HCT116 (cell line): ENCODE measurements around the gene GAB2. TPM values are rescaled to one million over a fixed set of nuclear protein-coding genes. Genes with fewer than 3 reads are reported as not detected.

Experiments
- ATAC-seq: fragments of 200-7000 bp; cut with Tn5 transposase; 2 replicates; pipeline ENCODE4 v1.9.1; 2020; ENCODE audit warnings: mild to moderate bottlenecking, moderate library complexity
- BruUV-seq: library from RNA; stranded (reverse); fragments of 400-500 nt; replicated peaks from 2 replicates; lab custom pipeline; 2021; lab: Mats Ljungman, UMichigan
- CTCF ChIA-PET: fragments of 300-600 bp; sonication (Branson Sonifier 250); formaldehyde crosslinking; loops from one replicate; lab custom pipeline; 2021; ENCODE audit warnings: antibody characterized with exemption; lab: Charles Lee
- POLR2A ChIA-PET: fragments of 300-600, 350-600 bp; sonication (Branson Sonifier 250); formaldehyde crosslinking; loops from one replicate; lab custom pipeline; 2021; ENCODE audit warnings: antibody characterized with exemption; lab: Charles Lee
- RAD21 ChIA-PET, 2 experiments: fragments of 300-600 bp; sonication (Branson Sonifier 250); formaldehyde crosslinking; loops; one replicate each; lab custom pipeline; 2023; ENCODE audit warnings: low total read pairs in 2 of 2; ENCODE audit not compliant: uncharacterized antibody in 2 of 2, unreplicated experiment in 2 of 2, low non-redundant PET in 1 of 2; lab: Charles Lee
- DNase-seq: peaks from one replicate; pipeline ENCODE4 v3.0.0-alpha.2; 2010; ENCODE audit warnings: low read depth, low spot score
- H2AFZ ChIP-seq: fragments of 200-600 bp; shearing (Covaris generic), sonication (generic); 2 replicates; pipeline ENCODE4 v1.6.1; 2017; ENCODE audit warnings: low read depth, mixed run types, mixed read lengths, antibody characterized with exemption, low read length; ENCODE audit not compliant: poor library complexity, severe bottlenecking
- H3K27ac ChIP-seq: 2 replicates; pipeline ENCODE4 v1.5.1; 2012; ENCODE audit warnings: low read depth, low read length
- H3K27me3 ChIP-seq: fragments of 200-600 bp; sonication (generic); 2 replicates; pipeline ENCODE4 v1.6.1; 2016; ENCODE audit warnings: mixed run types, low read length, mixed read lengths; ENCODE audit not compliant: insufficient read depth
- H3K36me3 ChIP-seq, 2 experiments: fragments of 200-500 bp in 1 of 2; fragments of 200-600 bp in 1 of 2; sonication (Bioruptor generic) in 1 of 2; sonication (generic) in 1 of 2; 2 replicates each; pipeline versions ENCODE4 v1.5.1 to v1.6.1; 2014 to 2016; ENCODE audit warnings: low read length in 2 of 2, inconsistent platforms in 1 of 2, mixed read lengths in 1 of 2, mixed run types in 1 of 2; ENCODE audit not compliant: insufficient read depth in 2 of 2, control insufficient read depth in 1 of 2
- H3K4me1 ChIP-seq, 2 experiments: fragments of 200-600 bp in 1 of 2; sonication (generic) in 1 of 2; 2 replicates each; pipeline versions ENCODE4 v1.5.1 to v1.6.1; 2012 to 2017; ENCODE audit warnings: low read length in 2 of 2, inconsistent platforms in 1 of 2, mild to moderate bottlenecking in 1 of 2, mixed read lengths in 1 of 2, mixed run types in 1 of 2, moderate library complexity in 1 of 2; ENCODE audit not compliant: insufficient read depth in 2 of 2, control insufficient read depth in 1 of 2
- H3K4me2 ChIP-seq: fragments of 200-600 bp; sonication (generic); 2 replicates; pipeline ENCODE4 v1.6.1; 2017; ENCODE audit warnings: mixed run types, low read length, mixed read lengths
- H3K4me3 ChIP-seq, 2 experiments: fragments of 200-600 bp in 1 of 2; sonication (generic) in 1 of 2; replicated peaks in 1 of 2; 2 replicates each; pipeline ENCODE4 v1.5.1; 2011 to 2016; ENCODE audit warnings: low read length in 2 of 2, control low read depth in 1 of 2, low read depth in 1 of 2, mild to moderate bottlenecking in 1 of 2, mixed read lengths in 1 of 2, mixed run types in 1 of 2
- H3K79me2 ChIP-seq: fragments of 200-600 bp; sonication (generic); 2 replicates; pipeline ENCODE4 v1.6.1; 2017; ENCODE audit warnings: mild to moderate bottlenecking, mixed run types, low read length, moderate library complexity, mixed read lengths; ENCODE audit not compliant: insufficient read depth
- H3K9ac ChIP-seq: fragments of 200-600 bp; sonication (generic); 2 replicates; pipeline ENCODE4 v1.6.1; 2016; ENCODE audit warnings: low read length, mixed read lengths
- H3K9me2 ChIP-seq: fragments of 200-600 bp; sonication (generic), shearing (Covaris generic); 2 replicates; pipeline ENCODE4 v1.6.1; 2017; ENCODE audit warnings: mixed run types, mild to moderate bottlenecking, moderate library complexity; ENCODE audit not compliant: insufficient read depth
- H3K9me3 ChIP-seq, 2 experiments: fragments of 200-500 bp in 1 of 2; fragments of 200-600 bp in 1 of 2; sonication (Bioruptor generic) in 1 of 2; sonication (generic) in 1 of 2; 2 replicates each; pipeline ENCODE4 v1.6.1; 2014 to 2017; ENCODE audit warnings: low read length in 2 of 2, mixed read lengths in 2 of 2, inconsistent platforms in 1 of 2, low read depth in 1 of 2, mild to moderate bottlenecking in 1 of 2, mixed run types in 1 of 2, moderate library complexity in 1 of 2; ENCODE audit not compliant: control insufficient read depth in 1 of 2, insufficient read depth in 1 of 2
- H4K20me1 ChIP-seq: fragments of 200-600 bp; sonication (generic), shearing (Covaris generic); 2 replicates; pipeline ENCODE4 v1.6.1; 2017; ENCODE audit warnings: mixed run types, mild to moderate bottlenecking, moderate library complexity; ENCODE audit not compliant: insufficient read depth
- CEBPB ChIP-seq: IDR thresholded peaks from 2 replicates; pipeline ENCODE4 v1.6.1; 2012; ENCODE audit warnings: low read depth
- EZH2phosphoT487 ChIP-seq: fragments of 200-600 bp; IDR thresholded peaks from 2 replicates; pipeline ENCODE4 v1.6.1; 2018; ENCODE audit warnings: antibody characterized with exemption, borderline replicate concordance
- REST ChIP-seq: IDR thresholded peaks from 2 replicates; pipeline ENCODE4 v1.6.1; 2012; ENCODE audit warnings: low read depth
- SRF ChIP-seq: IDR thresholded peaks from 2 replicates; pipeline ENCODE4 v1.6.1; 2012; ENCODE audit warnings: low read depth
- TCF7L2 ChIP-seq: IDR thresholded peaks from 2 replicates; pipeline ENCODE4 v1.7.0; 2011; ENCODE audit warnings: borderline replicate concordance, inconsistent platforms; ENCODE audit not compliant: insufficient read depth, insufficient read length; ENCODE audit errors: extremely low read depth
- intact Hi-C: fragments of 100-400 bp; cut with micrococcal nuclease; formaldehyde crosslinking; loops from 2 replicates; pipeline ENCODE4 v1.10.0; 2022
- total RNA-seq: library from RNA; stranded (reverse); gene quantifications from one replicate; pipeline ENCODE4 v1.2.1, GENCODE V29; 2021; ENCODE audit not compliant: unreplicated experiment
- TF ChIP-seq, protein P1 (sequence below): IDR thresholded peaks from 2 replicates; pipeline ENCODE4 v1.6.1; 2012
- TF ChIP-seq, protein P2 (sequence below), 3 experiments: fragments of 200-600 bp in 1 of 3; sonication (generic) in 1 of 3; IDR thresholded peaks in 2 of 3; conservative IDR thresholded peaks in 1 of 3; 2 replicates each; pipeline ENCODE4 v1.5.1; 2012 to 2017; ENCODE audit warnings: low read depth in 2 of 3, low read length in 2 of 3, antibody characterized with exemption in 1 of 3, borderline replicate concordance in 1 of 3, control low read depth in 1 of 3, mild to moderate bottlenecking in 1 of 3, mixed read lengths in 1 of 3, mixed run types in 1 of 3, moderate library complexity in 1 of 3; ENCODE audit not compliant: insufficient read depth in 1 of 3
- TF ChIP-seq, protein P3 (sequence below): IDR thresholded peaks from 2 replicates; pipeline ENCODE4 v1.6.1; 2011; ENCODE audit warnings: mild to moderate bottlenecking, low read length, moderate library complexity; ENCODE audit not compliant: insufficient replicate concordance; ENCODE audit errors: extremely low read depth

Gene GAB2
- total RNA-seq, 1 experiment from 2014 or later, result 1.9 TPM

GRCh38 chr11:78423241-78423640 lies 5.6 kb upstream of the GAB2 start:
- Histone ChIP-seq H3K27ac (no peak overlapping the region), H3K79me2 (no peaks in the 10 kb centered on the region), H3K9me3 (no peaks in the 10 kb centered on the region), H3K9me2 (no peaks in the 10 kb centered on the region), H3K4me2 (no peak overlapping the region), H3K36me3 (no peaks in the 10 kb centered on the region), H3K9ac (no peak overlapping the region), H3K27me3 (no peaks in the 10 kb centered on the region), H3K4me3 (no peak overlapping the region), H2AFZ (no peak overlapping the region), H4K20me1 (no peaks in the 10 kb centered on the region), H3K4me1 (peaks cover 1 to 3% of the 10 kb centered on the region in 2 experiments; a peak in 3 of 4 replicates)
- ATAC-seq (no peak), DNase-seq (no peak)
- intact Hi-C loops, result no loop called here
- POLR2A ChIA-PET, result no interaction called here
- CTCF ChIA-PET, result no interaction called here
- no TSS peak for BruUV-seq
- TF ChIP-seq SRF (no peak), CEBPB (no peak), EZH2phosphoT487 (no peak)
- RAD21 ChIA-PET, result no interaction called here

DNA sequence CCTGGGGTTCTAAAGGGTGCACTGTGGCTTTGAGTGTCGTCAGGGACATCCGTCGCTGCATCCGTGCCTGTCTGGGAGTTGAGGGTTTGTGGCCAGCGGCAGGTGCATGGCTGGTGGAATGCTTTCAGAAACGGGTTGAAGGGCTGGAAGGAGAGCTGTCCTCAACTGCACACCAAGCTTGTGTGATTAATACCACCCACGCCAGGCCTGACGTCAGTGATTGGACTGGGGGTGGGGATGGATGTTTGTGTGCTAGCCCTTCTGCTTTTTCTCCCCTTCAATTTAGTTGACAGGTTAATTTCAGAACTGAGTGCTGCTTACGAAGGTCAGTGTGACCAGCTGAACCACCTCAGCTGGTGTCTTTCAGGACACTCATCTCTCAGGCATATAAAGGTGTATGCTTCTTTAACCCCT lies 3.2 kb upstream of the GAB2 start:
- H3K4me1 ChIP-seq, result peaks cover 5 to 19% of the 10 kb centered on the region in 2 experiments; a peak in 3 of 4 replicates
- no peaks in the 10 kb centered on the region for H3K9me3 ChIP-seq
- ATAC-seq (no peak), DNase-seq (no peak)
- ChIA-PET POLR2A (no interaction called here), RAD21 (no interaction called here), CTCF (interaction anchor here (1.6 kb wide), 1 partner anchor 144 kb away, joined by 4 read pairs; no protein-coding TSS in a partner anchor)
- TF ChIP-seq, protein P1, sequence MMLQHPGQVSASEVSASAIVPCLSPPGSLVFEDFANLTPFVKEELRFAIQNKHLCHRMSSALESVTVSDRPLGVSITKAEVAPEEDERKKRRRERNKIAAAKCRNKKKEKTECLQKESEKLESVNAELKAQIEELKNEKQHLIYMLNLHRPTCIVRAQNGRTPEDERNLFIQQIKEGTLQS, result no peak
- TF ChIP-seq TCF7L2 (no peak), SRF (no peak), REST (no peak)
- TF ChIP-seq, protein P2, sequence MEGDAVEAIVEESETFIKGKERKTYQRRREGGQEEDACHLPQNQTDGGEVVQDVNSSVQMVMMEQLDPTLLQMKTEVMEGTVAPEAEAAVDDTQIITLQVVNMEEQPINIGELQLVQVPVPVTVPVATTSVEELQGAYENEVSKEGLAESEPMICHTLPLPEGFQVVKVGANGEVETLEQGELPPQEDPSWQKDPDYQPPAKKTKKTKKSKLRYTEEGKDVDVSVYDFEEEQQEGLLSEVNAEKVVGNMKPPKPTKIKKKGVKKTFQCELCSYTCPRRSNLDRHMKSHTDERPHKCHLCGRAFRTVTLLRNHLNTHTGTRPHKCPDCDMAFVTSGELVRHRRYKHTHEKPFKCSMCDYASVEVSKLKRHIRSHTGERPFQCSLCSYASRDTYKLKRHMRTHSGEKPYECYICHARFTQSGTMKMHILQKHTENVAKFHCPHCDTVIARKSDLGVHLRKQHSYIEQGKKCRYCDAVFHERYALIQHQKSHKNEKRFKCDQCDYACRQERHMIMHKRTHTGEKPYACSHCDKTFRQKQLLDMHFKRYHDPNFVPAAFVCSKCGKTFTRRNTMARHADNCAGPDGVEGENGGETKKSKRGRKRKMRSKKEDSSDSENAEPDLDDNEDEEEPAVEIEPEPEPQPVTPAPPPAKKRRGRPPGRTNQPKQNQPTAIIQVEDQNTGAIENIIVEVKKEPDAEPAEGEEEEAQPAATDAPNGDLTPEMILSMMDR (IDR thresholded peaks at IDR 0.05 in 2 of 3, conservative IDR thresholded peaks at IDR 0.05 in 1 of 3; ENCODE audit: borderline replicate concordance in 1 of 3, insufficient read depth in 1 of 3, low read depth in 2 of 3, low read length in 2 of 3), result no peak
- TF ChIP-seq, protein P3, sequence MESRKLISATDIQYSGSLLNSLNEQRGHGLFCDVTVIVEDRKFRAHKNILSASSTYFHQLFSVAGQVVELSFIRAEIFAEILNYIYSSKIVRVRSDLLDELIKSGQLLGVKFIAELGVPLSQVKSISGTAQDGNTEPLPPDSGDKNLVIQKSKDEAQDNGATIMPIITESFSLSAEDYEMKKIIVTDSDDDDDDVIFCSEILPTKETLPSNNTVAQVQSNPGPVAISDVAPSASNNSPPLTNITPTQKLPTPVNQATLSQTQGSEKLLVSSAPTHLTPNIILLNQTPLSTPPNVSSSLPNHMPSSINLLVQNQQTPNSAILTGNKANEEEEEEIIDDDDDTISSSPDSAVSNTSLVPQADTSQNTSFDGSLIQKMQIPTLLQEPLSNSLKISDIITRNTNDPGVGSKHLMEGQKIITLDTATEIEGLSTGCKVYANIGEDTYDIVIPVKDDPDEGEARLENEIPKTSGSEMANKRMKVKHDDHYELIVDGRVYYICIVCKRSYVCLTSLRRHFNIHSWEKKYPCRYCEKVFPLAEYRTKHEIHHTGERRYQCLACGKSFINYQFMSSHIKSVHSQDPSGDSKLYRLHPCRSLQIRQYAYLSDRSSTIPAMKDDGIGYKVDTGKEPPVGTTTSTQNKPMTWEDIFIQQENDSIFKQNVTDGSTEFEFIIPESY, result no peak
- no TSS peak for BruUV-seq
- H3K79me2 ChIP-seq, result no peaks in the 10 kb centered on the region
- no peak overlapping the region for H3K4me2 ChIP-seq
- H3K9ac ChIP-seq, result no peak overlapping the region
- H3K36me3 ChIP-seq, result no peaks in the 10 kb centered on the region
- H3K27ac ChIP-seq, result no peak overlapping the region
- no peak overlapping the region for H2AFZ ChIP-seq
- H3K9me2 ChIP-seq, result no peaks in the 10 kb centered on the region
- no peaks in the 10 kb centered on the region for H4K20me1 ChIP-seq
- intact Hi-C loops, result no loop called here
- no peak overlapping the region for H3K4me3 ChIP-seq
- no peaks in the 10 kb centered on the region for H3K27me3 ChIP-seq
